Measurements from ENCODE around the gene ADNP. TPM values are rescaled to one million over a fixed set of nuclear protein-coding genes. Genes with fewer than 3 reads are reported as not detected.
A peak's percentile ranks its signal among the peaks of the same experiment; 100 is the strongest.

ADNP gene
- polyA plus RNA-seq, 1 of the 3 experiments (the other 2 are of a cell fraction): 13.3 TPM

DNA sequence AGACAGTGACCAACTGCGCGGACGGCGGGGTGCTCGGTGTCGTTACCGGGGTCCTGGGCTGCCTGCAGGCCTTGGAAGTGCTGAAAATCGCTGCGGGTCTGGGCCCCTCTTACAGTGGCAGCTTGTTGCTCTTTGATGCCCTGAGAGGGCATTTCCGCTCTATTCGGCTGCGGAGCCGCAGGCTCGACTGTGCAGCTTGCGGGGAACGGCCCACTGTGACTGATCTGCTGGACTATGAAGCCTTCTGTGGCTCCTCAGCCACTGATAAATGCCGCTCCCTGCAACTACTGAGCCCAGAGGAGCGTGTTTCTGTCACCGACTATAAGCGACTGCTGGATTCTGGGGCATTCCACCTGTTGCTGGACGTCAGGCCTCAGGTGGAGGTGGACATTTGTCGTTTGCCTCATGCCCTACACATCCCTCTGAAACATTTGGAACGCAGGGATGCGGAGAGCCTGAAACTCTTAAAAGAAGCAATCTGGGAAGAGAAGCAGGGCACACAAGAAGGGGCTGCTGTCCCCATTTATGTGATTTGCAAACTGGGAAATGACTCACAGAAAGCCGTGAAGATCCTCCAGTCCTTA lies 28.4 kb upstream of the ADNP start:
- peak overlapping the region; percentile 98 to 100 for H3K4me3 ChIP-seq (ENCODE audit: low read depth in 2 of 2, low read length in 1 of 2)
- H3K4me1 ChIP-seq (ENCODE audit: control insufficient read depth in 1 of 2, insufficient read depth in 2 of 2, low read depth in 1 of 2, low read length in 1 of 2): peaks cover 18 to 22% of the 10 kb centered on the region in 2 experiments
- DNase-seq: no peak
- peak overlapping the region; percentile 93 for H3K4me2 ChIP-seq
- H3K9me3 ChIP-seq: no peaks in the 10 kb centered on the region
- ChIA-PET POLR2A (no interaction called here), CTCF (interaction anchor here (1.6 to 4.2 kb wide), 4 partner anchors 28 to 166 kb away, joined by 4 to 29 read pairs (median 14); partner anchors contain the start of genes ADNP and BCAS4)
- H3K9me2 ChIP-seq: no peaks in the 10 kb centered on the region
- H4K20me1 ChIP-seq (ENCODE audit: insufficient read depth): peaks cover 34% of the 10 kb centered on the region
- peaks cover 8% of the 10 kb centered on the region for H3F3A ChIP-seq (replicated peaks; ENCODE audit: insufficient read depth)
- peak overlapping the region in 1 of 2 experiments; percentile 91; a peak in 1 of 4 replicates for H3K27ac ChIP-seq (ENCODE audit: low read depth in 2 of 2, low read length in 1 of 2)
- peaks cover 21 to 32% of the 10 kb centered on the region in 2 experiments for H3K36me3 ChIP-seq (replicated peaks in 1 of 2; ENCODE audit: control insufficient read depth in 1 of 2, insufficient read depth in 2 of 2, low read length in 1 of 2)
- H3K9ac ChIP-seq: peak overlapping the region; percentile 98
- TF ChIP-seq, protein P1, sequence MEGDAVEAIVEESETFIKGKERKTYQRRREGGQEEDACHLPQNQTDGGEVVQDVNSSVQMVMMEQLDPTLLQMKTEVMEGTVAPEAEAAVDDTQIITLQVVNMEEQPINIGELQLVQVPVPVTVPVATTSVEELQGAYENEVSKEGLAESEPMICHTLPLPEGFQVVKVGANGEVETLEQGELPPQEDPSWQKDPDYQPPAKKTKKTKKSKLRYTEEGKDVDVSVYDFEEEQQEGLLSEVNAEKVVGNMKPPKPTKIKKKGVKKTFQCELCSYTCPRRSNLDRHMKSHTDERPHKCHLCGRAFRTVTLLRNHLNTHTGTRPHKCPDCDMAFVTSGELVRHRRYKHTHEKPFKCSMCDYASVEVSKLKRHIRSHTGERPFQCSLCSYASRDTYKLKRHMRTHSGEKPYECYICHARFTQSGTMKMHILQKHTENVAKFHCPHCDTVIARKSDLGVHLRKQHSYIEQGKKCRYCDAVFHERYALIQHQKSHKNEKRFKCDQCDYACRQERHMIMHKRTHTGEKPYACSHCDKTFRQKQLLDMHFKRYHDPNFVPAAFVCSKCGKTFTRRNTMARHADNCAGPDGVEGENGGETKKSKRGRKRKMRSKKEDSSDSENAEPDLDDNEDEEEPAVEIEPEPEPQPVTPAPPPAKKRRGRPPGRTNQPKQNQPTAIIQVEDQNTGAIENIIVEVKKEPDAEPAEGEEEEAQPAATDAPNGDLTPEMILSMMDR (IDR thresholded peaks at IDR 0.05): no peak
- TF ChIP-seq, protein P2, sequence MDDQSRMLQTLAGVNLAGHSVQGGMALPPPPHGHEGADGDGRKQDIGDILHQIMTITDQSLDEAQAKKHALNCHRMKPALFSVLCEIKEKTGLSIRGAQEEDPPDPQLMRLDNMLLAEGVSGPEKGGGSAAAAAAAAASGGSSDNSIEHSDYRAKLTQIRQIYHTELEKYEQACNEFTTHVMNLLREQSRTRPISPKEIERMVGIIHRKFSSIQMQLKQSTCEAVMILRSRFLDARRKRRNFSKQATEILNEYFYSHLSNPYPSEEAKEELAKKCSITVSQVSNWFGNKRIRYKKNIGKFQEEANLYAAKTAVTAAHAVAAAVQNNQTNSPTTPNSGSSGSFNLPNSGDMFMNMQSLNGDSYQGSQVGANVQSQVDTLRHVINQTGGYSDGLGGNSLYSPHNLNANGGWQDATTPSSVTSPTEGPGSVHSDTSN (IDR thresholded peaks at IDR 0.05): no peak
- TF ChIP-seq NFIC (IDR thresholded peaks at IDR 0.05; ENCODE audit: borderline replicate concordance) (no peak), NRF1 (IDR thresholded peaks at IDR 0.05; ENCODE audit: low read depth, low read length) (no peak)
- H2AFZ ChIP-seq (ENCODE audit: low read depth): no peak overlapping the region
- peaks cover 77% of the 10 kb centered on the region for H3K79me2 ChIP-seq (ENCODE audit: insufficient read depth)
- 82% methylated on average over 9 of the region's 25 CpGs for WGBS (ENCODE audit: low lambda C conversion rate)
- H3K27me3 ChIP-seq (ENCODE audit: insufficient read depth): no peaks in the 10 kb centered on the region

DNA sequence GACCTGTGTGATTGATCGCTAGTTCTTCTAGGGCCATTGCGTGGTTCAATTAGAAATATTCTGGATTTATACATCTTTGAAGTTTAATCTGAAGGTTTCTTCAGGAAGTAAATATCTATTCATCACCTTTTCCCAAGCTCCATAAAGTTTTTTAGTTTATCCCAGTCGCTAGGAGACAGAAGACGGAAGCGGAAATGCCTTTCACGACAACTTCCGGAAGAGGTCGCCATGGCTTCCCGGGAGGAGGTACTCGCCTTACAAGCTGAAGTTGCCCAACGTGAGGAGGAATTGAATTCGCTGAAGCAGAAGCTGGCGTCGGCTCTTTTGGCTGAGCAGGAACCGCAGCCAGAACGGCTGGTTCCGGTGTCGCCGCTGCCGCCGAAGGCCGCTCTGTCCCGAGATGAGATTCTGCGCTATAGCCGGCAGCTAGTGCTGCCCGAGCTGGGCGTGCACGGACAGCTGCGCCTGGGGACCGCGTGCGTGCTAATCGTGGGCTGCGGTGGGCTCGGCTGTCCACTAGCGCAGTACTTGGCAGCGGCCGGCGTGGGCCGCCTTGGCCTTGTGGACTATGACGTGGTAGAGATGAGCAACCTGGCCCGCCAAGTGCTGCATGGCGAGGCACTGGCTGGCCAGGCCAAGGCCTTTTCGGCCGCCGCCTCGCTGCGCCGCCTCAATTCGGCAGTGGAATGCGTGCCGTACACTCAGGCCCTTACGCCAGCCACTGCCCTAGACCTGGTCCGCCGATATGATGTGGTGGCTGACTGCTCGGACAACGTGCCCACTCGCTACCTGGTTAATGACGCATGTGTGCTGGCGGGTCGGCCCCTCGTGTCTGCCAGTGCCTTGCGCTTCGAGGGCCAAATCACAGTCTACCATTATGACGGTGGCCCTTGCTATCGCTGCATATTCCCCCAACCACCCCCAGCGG lies 27.6 kb upstream of the ADNP start, which contains the start of gene MOCS3:
MOCS3 (plus strand) TSS at position 204 of the 928 bp plus-strand sequence; CDS start at position 229, 25 bp downstream.
- peaks cover 8% of the 10 kb centered on the region for H3F3A ChIP-seq (replicated peaks; ENCODE audit: insufficient read depth)
- 5% methylated on average over 49 of the region's 67 CpGs for WGBS (ENCODE audit: low lambda C conversion rate)
- H2AFZ ChIP-seq (ENCODE audit: low read depth): peak within 1 kb of the TSS; percentile 86
- H3K36me3 ChIP-seq (replicated peaks in 1 of 2; ENCODE audit: control insufficient read depth in 1 of 2, insufficient read depth in 2 of 2, low read length in 1 of 2): peaks cover 29 to 40% of the 10 kb centered on the region in 2 experiments
- H3K9me3 ChIP-seq: no peaks in the 10 kb centered on the region
- H3K4me3 ChIP-seq (ENCODE audit: low read depth in 2 of 2, low read length in 1 of 2): peak within 1 kb of the TSS; percentile 98 to 100
- H3K79me2 ChIP-seq (ENCODE audit: insufficient read depth): peaks cover 85% of the 10 kb centered on the region
- peak within 1 kb of the TSS; percentile 93 for H3K4me2 ChIP-seq
- ChIA-PET POLR2A (interaction anchor here (1.3 to 2.4 kb wide), 4 partner anchors 11 to 168 kb away, joined by 5 to 25 read pairs (median 10); partner anchors contain the start of genes ADNP and BCAS4), CTCF (interaction anchor here (0.9 to 4.2 kb wide), 7 partner anchors 28 to 295 kb away, joined by 3 to 29 read pairs (median 6); partner anchors contain the start of genes ADNP and BCAS4)
- DNase-seq: peak; percentile 86
- H3K27ac ChIP-seq (ENCODE audit: low read depth in 2 of 2, low read length in 1 of 2): peak within 1 kb of the TSS; percentile 91 to 96
- H4K20me1 ChIP-seq (ENCODE audit: insufficient read depth): peaks cover 41% of the 10 kb centered on the region
- H3K4me1 ChIP-seq (ENCODE audit: control insufficient read depth in 1 of 2, insufficient read depth in 2 of 2, low read depth in 1 of 2, low read length in 1 of 2): peaks cover 18 to 22% of the 10 kb centered on the region in 2 experiments
- no peaks in the 10 kb centered on the region for H3K9me2 ChIP-seq
- peak within 1 kb of the TSS; percentile 98 for H3K9ac ChIP-seq
- no peaks in the 10 kb centered on the region for H3K27me3 ChIP-seq (ENCODE audit: insufficient read depth)
- TF ChIP-seq, protein P3, sequence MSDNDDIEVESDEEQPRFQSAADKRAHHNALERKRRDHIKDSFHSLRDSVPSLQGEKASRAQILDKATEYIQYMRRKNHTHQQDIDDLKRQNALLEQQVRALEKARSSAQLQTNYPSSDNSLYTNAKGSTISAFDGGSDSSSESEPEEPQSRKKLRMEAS (IDR thresholded peaks at IDR 0.05; ENCODE audit: low read depth): peak; percentile 26
- TF ChIP-seq CHD2 (IDR thresholded peaks at IDR 0.05; ENCODE audit: low read length, partially characterized antibody) (no peak), RCOR1 (IDR thresholded peaks at IDR 0.05; ENCODE audit: low read length) (0 out of 2 replicates have a peak, but pooled peaks have one; percentile 7), TAF1 (IDR thresholded peaks at IDR 0.05; ENCODE audit: borderline replicate concordance, low read depth, low read length) (no peak), SIN3A (IDR thresholded peaks at IDR 0.05; ENCODE audit: borderline replicate concordance, low read depth, low read length) (0 out of 2 replicates have a peak, but pooled peaks have one; percentile 0), MEF2A (IDR thresholded peaks at IDR 0.05; ENCODE audit: borderline replicate concordance, low read depth) (no peak), RFX5 (IDR thresholded peaks at IDR 0.05; ENCODE audit: low read length) (no peak), GATA2 (CRISPR knock-in tag; IDR thresholded peaks at IDR 0.05) (no peak), ELF1 (IDR thresholded peaks at IDR 0.05) (peak; percentile 61; the same call in 1 of the 2 replicates), GABPA (IDR thresholded peaks at IDR 0.05; ENCODE audit: low read depth) (peak; percentile 93), FOXM1 (IDR thresholded peaks at IDR 0.05; ENCODE audit: low read depth) (no peak), RAD21 (IDR thresholded peaks at IDR 0.05; ENCODE audit: low read length) (no peak)
- TF ChIP-seq, protein P4, sequence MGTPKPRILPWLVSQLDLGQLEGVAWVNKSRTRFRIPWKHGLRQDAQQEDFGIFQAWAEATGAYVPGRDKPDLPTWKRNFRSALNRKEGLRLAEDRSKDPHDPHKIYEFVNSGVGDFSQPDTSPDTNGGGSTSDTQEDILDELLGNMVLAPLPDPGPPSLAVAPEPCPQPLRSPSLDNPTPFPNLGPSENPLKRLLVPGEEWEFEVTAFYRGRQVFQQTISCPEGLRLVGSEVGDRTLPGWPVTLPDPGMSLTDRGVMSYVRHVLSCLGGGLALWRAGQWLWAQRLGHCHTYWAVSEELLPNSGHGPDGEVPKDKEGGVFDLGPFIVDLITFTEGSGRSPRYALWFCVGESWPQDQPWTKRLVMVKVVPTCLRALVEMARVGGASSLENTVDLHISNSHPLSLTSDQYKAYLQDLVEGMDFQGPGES (IDR thresholded peaks at IDR 0.05; ENCODE audit: low read depth, low read length): peak; percentile 21; the same call in 1 of the 2 replicates
- TF ChIP-seq, protein P1 (IDR thresholded peaks at IDR 0.05): no peak

Measured in SK-N-SH (cell line).